Measurements from ENCODE around the gene ARMS2. TPM values are rescaled to one million over a fixed set of nuclear protein-coding genes. Genes with fewer than 3 reads are reported as not detected.

Gene ARMS2
- total RNA-seq, 2 experiments from 2014 or later: not detected

- Mint-ChIP-seq H3K36me3 (ENCODE audit: low read depth) (no peaks in the 10 kb centered on the region), H3K9me3 (no peaks in the 10 kb centered on the region), H3K4me1 (ENCODE audit: low read depth) (no peaks in the 10 kb centered on the region), H3K27ac (no peak overlapping the region), H3K4me3 (no peak overlapping the region), H3K27me3 (no peaks in the 10 kb centered on the region)
- no peak for TF ChIP-seq CTCF (IDR thresholded peaks at IDR 0.05)
- POLR2A ChIA-PET: no interaction called here
- intact Hi-C loops (cut with micrococcal nuclease): no loop called here
- CTCF ChIA-PET: interaction anchor here (0.9 to 1.6 kb wide), 3 partner anchors 11 to 63 kb away, joined by 3 to 8 read pairs (median 3); no protein-coding TSS in a partner anchor
- no peak for DNase-seq
- ATAC-seq: no peak
Observed at GRCh38 chr10:122503012-122503411, 48.6 kb downstream of the ARMS2 start.

- intact Hi-C loops (cut with micrococcal nuclease): no loop called here
- DNase-seq (no peak), ATAC-seq (no peak)
- H3K36me3 Mint-ChIP-seq (ENCODE audit: low read depth): no peaks in the 10 kb centered on the region
- H3K9me3 Mint-ChIP-seq: no peaks in the 10 kb centered on the region
- no peak for TF ChIP-seq CTCF (IDR thresholded peaks at IDR 0.05)
- no peaks in the 10 kb centered on the region for H3K4me1 Mint-ChIP-seq (ENCODE audit: low read depth)
- no peaks in the 10 kb centered on the region for H3K27me3 Mint-ChIP-seq
- H3K4me3 Mint-ChIP-seq: no peak overlapping the region
- ChIA-PET CTCF (interaction anchor here (0.9 to 1.8 kb wide), 5 partner anchors 11 to 62 kb away, joined by 3 to 8 read pairs (median 4); no protein-coding TSS in a partner anchor), POLR2A (no interaction called here)
- no peak overlapping the region for H3K27ac Mint-ChIP-seq
Observed at GRCh38 chr10:122503886-122504609, 49.6 kb downstream of the ARMS2 start.

- CTCF ChIA-PET: interaction anchor here (1.4 to 1.8 kb wide), 2 partner anchors 14 to 61 kb away, joined by 4 to 7 read pairs; no protein-coding TSS in a partner anchor
Observed at GRCh38 chr10:122504610-122504950, 50.1 kb downstream of the ARMS2 start.

GRCh38 chr10:122505011-122505410 is 50.6 kb downstream of the ARMS2 start:
- Mint-ChIP-seq H3K27ac (no peak overlapping the region), H3K36me3 (ENCODE audit: low read depth) (no peaks in the 10 kb centered on the region), H3K4me3 (no peak overlapping the region), H3K27me3 (no peaks in the 10 kb centered on the region), H3K4me1 (ENCODE audit: low read depth) (no peaks in the 10 kb centered on the region), H3K9me3 (no peaks in the 10 kb centered on the region)
- intact Hi-C loops (cut with micrococcal nuclease): no loop called here
- ATAC-seq (no peak), DNase-seq (no peak)
- ChIA-PET CTCF (interaction anchor here (1.4 to 1.8 kb wide), 2 partner anchors 15 to 61 kb away, joined by 4 to 7 read pairs; no protein-coding TSS in a partner anchor), POLR2A (no interaction called here)
- TF ChIP-seq CTCF (IDR thresholded peaks at IDR 0.05): no peak

More at GRCh38 chr10:122504610-122504950, 50.1 kb downstream of the ARMS2 start:
- Mint-ChIP-seq H3K9me3 (no peaks in the 10 kb centered on the region), H3K27me3 (no peaks in the 10 kb centered on the region), H3K27ac (no peak overlapping the region), H3K36me3 (ENCODE audit: low read depth) (no peaks in the 10 kb centered on the region), H3K4me1 (ENCODE audit: low read depth) (no peaks in the 10 kb centered on the region), H3K4me3 (no peak overlapping the region)
- TF ChIP-seq CTCF (IDR thresholded peaks at IDR 0.05): no peak
- no peak for DNase-seq
- ATAC-seq: no peak
- intact Hi-C loops (cut with micrococcal nuclease): no loop called here
- POLR2A ChIA-PET: no interaction called here

- H3K4me3 Mint-ChIP-seq: no peak overlapping the region
- ATAC-seq (no peak), DNase-seq (no peak)
- H3K4me1 Mint-ChIP-seq (ENCODE audit: low read depth): no peaks in the 10 kb centered on the region
- CTCF ChIA-PET: interaction anchor here (1.4 to 1.8 kb wide), 2 partner anchors 16 to 60 kb away, joined by 3 to 4 read pairs; no protein-coding TSS in a partner anchor
- no peaks in the 10 kb centered on the region for H3K36me3 Mint-ChIP-seq (ENCODE audit: low read depth)
- no peaks in the 10 kb centered on the region for H3K27me3 Mint-ChIP-seq
- POLR2A ChIA-PET: interaction anchor here (1.0 kb wide), 1 partner anchor 68 kb away, joined by 4 read pairs; no protein-coding TSS in a partner anchor
- no peak for TF ChIP-seq CTCF (IDR thresholded peaks at IDR 0.05)
- intact Hi-C loops (cut with micrococcal nuclease): no loop called here
- no peak overlapping the region for H3K27ac Mint-ChIP-seq
- H3K9me3 Mint-ChIP-seq: no peaks in the 10 kb centered on the region
Observed at GRCh38 chr10:122505885-122506645, 51.6 kb downstream of the ARMS2 start.

Data from activated CD8-positive, alpha-beta T cell treated with anti-CD3 and anti-CD28 coated beads for 36 hours (primary cell).